ENCODE results near the gene GPSM3. TPM values are rescaled to one million over a fixed set of nuclear protein-coding genes. Genes with fewer than 3 reads are reported as not detected.

Gene GPSM3
- total and polyA plus RNA-seq, 2 donors (not counting 3 experiments of a cell fraction or from before 2014, with no cell fraction given), result 19.5 to 21.6 TPM

DNA sequence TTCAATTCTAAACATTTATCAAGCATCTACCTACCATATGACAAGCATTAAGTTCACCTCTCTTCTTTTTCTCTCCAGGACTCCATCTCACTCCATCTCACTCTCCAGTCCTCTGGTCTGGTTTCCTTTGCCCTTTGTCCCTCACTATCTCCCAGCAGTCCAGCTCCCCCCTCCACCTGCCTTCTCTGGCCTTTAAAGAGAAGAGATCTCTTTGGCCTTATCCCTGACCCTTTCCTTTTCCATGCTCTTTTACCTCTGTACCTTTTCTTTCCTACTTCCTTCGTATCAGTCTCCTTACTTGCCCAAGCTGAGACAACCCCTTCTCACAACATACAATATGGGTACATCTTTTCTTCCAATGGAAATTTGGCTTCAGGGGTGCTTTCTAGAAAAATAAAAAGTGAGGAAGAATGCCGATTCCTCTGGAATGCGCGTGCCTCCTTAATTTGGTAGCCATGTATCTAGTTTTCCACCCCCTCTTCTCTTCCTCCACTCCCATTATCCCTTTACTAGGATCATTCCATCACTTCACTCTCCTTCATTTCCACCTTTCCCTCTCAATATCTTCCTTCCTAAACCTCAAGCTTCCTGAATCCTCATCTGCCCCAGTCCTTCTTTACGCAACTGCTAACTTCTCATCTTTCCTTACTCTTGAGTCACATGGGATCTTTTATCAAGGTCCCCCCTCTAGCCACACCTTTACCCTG lies 15.8 kb downstream of the GPSM3 start:
- no peak for FAIRE-seq
- H3K27ac ChIP-seq (ENCODE audit: insufficient read depth, low read depth, low read length), result peak overlapping the region; percentile 83
- peak overlapping the region; percentile 83 for H3K4me2 ChIP-seq (ENCODE audit: insufficient read depth, low read length)
- H3K4me3 ChIP-seq (replicated peaks in 1 of 3; ENCODE audit: insufficient read depth in 1 of 3, low read depth in 1 of 3, low read length in 3 of 3), result peak overlapping the region; percentile 9 to 70 (median 67)
- POLR2A ChIA-PET, result interaction anchor here (0.6 to 1.7 kb wide), 7 partner anchors 14 to 520 kb away, joined by 3 to 9 read pairs (median 5); partner anchors contain the start of genes ATF6B and PBX2
- no peaks in the 10 kb centered on the region for H3K27me3 ChIP-seq (ENCODE audit: control insufficient read depth in 2 of 2, insufficient read depth in 2 of 2, low read length in 2 of 2)
- no peaks in the 10 kb centered on the region for H4K20me1 ChIP-seq (replicated peaks; ENCODE audit: control insufficient read depth, extremely low read depth, insufficient read depth, low read length)
- H3K79me2 ChIP-seq (ENCODE audit: control insufficient read depth, insufficient read depth, low read length), result peaks cover 21% of the 10 kb centered on the region
- no peak for TF ChIP-seq GATA2 (IDR thresholded peaks at IDR 0.05; ENCODE audit: insufficient read depth, insufficient read length, low read depth, low read length)
- TF ChIP-seq, protein P1, sequence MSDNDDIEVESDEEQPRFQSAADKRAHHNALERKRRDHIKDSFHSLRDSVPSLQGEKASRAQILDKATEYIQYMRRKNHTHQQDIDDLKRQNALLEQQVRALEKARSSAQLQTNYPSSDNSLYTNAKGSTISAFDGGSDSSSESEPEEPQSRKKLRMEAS (IDR thresholded peaks at IDR 0.05; ENCODE audit: insufficient read depth, insufficient read length), result no peak
- TF ChIP-seq FOS (IDR thresholded peaks at IDR 0.05; ENCODE audit: borderline replicate concordance, insufficient read depth, low read length), result no peak
- no peak for TF ChIP-seq MYC (IDR thresholded peaks at IDR 0.05; ENCODE audit: low read depth, low read length)
- no peak for TF ChIP-seq POLR2AphosphoS5 (IDR thresholded peaks at IDR 0.05; ENCODE audit: insufficient read depth, low read depth, low read length)
- no peak for TF ChIP-seq EZH2 (IDR thresholded peaks at IDR 0.05; ENCODE audit: borderline replicate concordance, low read depth, low read length, severe bottlenecking)
- TF ChIP-seq CTCF (IDR thresholded peaks at IDR 0.05; ENCODE audit: extremely low read depth in 1 of 2, insufficient read depth in 1 of 2, low read depth in 1 of 2, low read length in 2 of 2), result no peak
- TF ChIP-seq JUN (IDR thresholded peaks at IDR 0.05; ENCODE audit: borderline replicate concordance, insufficient read depth, insufficient read length, low read depth), result no peak
- TF ChIP-seq POLR2A (IDR thresholded peaks at IDR 0.05; ENCODE audit: low read depth, low read length), result no peak
- no peaks in the 10 kb centered on the region for H3K9me3 ChIP-seq (replicated peaks; ENCODE audit: control insufficient read depth, insufficient read depth, low read length)
- peak overlapping the region; percentile 56 for H2AFZ ChIP-seq (ENCODE audit: low read depth, low read length)
- H3K4me1 ChIP-seq (ENCODE audit: control insufficient read depth, extremely low read depth, insufficient read depth, low read length), result peaks cover 30% of the 10 kb centered on the region
- dilution Hi-C loops (cut with MboI; ENCODE audit: extremely low pct_ligation_motif_present, low sequenced_read_pairs), result no loop called here
- intact Hi-C loops (cut with micrococcal nuclease), result loop anchor here (1.0 to 5.0 kb wide), 4 partner anchors 22 to 796 kb away; partner anchors contain the start of genes FKBPL, NELFE, PPT2 and SKIC2
- H3K9me1 ChIP-seq (replicated peaks; ENCODE audit: control insufficient read depth, extremely low read depth, insufficient read depth, low read length), result no peaks in the 10 kb centered on the region
- CTCF ChIA-PET, result interaction anchor here (1.0 to 2.9 kb wide), 3 partner anchors 19 to 29 kb away, joined by 3 to 15 read pairs (median 4); no protein-coding TSS in a partner anchor
- TSS peak; percentile 41 for BruUV-seq (replicated peaks)
- H3K9ac ChIP-seq (replicated peaks; ENCODE audit: extremely low read depth, insufficient read depth, low read length), result peak overlapping the region; percentile 86
- DNase-seq (ENCODE audit: low read depth, low spot score), result no peak
- H3K36me3 ChIP-seq (ENCODE audit: control insufficient read depth in 2 of 2, extremely low read depth in 1 of 2, insufficient read depth in 2 of 2, low read length in 2 of 2), result peaks cover 0 to 11% of the 10 kb centered on the region in 2 experiments
